Medulla oblongata (tissue), 1 donor: ENCODE measurements around the gene SOX5.
"Not testable (repeated sequence)": the region's sequence is repeated elsewhere in the genome, so short reads cannot be mapped to it uniquely, and the experiment has no call there.

Experiments used
- DNase-seq: peaks from one replicate; pipeline ENCODE4 v3.0.0-alpha.2; 2015; ENCODE audit errors: extremely low spot score

Gene SOX5

DNA sequence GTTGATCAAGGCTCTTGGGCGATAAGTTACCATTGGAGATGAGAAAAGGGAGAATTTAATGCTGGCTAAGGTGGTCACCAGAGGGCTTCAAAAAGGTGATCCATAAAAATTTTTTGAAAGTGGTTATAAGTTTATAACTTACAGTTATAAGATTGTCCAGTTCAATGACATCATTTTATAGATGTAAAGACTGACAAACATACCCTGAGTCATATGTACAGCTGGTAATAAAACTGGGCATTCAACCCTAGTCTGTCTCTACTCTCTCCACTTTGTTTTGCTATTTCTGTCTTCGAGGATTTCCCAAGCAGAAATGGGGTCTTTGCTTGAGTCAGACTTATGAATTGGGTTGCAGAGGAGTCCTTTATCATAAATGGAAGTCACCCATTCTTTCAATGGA is 454.0 kb downstream of the SOX5 start:
- DNase-seq = no peak

DNA sequence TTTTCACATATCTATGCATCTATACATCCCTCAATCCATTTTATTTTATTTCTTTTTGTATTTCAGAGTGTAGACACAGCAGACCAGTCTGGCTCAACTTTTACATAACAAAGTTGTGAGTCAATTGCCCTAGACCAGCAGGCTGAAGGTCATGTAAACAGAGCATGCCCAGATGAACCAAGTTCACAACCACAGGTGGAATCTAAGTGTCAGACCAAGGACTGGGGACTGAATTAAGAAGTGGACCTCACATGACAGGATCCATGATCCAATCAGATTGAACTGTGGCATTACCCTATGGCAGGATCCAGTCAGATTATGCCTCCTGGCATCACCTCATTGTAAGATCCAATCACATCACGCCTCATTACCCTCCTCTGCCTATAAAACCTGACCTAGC is 455.8 kb downstream of the SOX5 start:
- DNase-seq = no peak

DNA sequence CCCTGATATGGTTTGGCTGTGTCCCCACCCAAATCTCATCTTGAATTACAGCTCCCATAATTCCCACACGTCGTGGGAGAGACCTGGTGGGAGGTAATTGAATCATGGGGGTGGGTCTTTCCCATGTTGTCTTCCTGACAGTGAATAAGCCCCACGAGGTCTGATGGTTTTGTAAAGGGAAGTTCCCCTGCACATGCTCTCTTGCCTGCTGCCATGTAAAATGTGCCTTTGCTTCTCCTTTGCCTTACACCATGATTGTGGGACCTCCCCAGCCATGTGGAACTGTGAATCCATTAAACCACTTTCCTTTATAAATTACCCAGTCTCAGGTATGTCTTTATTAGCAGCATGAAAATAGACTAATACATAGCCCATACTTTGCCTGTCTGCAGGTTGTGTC is 458.4 kb downstream of the SOX5 start:
- DNase-seq = not testable (repeated sequence)

DNA sequence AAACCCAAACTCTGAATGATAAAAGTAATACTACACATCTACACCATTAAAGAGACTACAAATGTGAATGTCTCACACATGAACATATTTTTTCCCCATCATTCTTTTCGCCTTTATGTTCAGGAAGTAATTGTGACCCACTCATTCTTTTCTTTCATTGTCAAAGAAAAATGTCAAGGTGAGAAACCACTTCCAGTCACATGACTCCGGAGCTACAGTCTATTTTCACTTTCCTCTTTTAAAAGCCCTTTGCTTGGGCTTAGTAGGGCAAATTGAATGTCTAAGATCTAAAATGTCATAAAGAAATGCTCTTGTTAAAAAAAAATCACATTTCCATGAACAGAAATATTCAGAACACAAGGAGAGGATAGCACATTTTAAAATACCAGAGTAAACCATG is 461.3 kb downstream of the SOX5 start:
- no peak for DNase-seq

DNA sequence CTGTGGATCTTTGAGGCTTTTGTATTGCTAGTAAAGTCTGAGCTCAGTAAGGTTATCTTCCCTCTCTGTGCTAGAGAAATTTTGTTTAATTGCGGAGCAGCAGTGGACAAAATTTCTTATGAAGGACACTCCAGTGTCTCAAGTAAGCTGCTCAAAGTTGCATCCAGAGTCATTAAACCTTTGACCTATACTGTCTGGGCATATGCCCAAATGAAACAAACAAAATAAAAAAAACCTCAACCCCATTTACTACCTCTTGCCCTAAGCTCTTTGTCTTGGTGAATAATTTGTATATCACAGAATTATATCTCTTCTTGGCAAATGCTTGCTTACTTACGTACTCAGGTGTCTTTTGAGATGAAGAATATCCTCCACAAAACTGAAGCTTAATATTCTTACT is 465.2 kb downstream of the SOX5 start:
- no peak for DNase-seq

DNA sequence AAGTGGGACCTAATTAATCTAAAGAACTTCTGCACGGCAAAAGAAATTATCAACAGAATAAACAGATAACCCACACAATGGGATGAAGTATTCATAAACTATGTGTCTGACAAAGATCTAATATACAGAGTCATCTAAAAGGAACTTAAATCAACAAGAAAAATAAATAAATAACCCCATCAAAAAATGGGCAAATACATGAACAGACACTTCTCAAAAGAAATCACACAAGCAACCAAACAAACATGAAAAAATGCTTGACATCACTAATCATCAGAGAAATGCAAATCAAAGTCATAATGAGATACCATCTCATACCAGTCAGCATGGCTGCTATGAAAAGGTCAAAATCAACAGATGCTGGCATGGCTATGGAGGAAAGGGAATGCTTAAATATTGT is 466.9 kb downstream of the SOX5 start:
- no peak for DNase-seq
